ENCODE data around the gene TRIM77. TPM values are rescaled to one million over a fixed set of nuclear protein-coding genes. Genes with fewer than 3 reads are reported as not detected.
"Not testable (repeated sequence)": the region's sequence is repeated elsewhere in the genome, so short reads cannot be mapped to it uniquely, and the experiment has no call there.

The TRIM77 gene
- total RNA-seq: not detected
- long read RNA-seq: 0 reads

DNA sequence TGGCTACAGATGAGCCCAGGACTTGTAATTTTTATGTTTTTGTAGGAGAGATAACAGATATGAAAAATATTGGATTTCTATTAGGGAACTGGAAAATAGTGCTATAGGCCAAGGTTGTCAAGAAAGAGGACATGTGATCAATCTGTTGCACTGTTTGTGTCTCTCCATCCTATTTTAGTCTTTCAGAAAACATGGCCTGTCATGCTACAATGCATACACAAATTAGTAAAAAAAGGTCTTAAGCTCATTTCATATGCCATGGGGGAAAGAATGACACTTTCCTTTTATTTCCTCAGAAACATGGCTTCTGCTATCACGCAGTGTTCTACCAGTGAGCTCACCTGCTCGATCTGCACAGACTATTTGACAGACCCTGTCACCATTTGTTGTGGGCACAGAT is at the start of gene TRIM77:
TRIM77 (plus strand) TSS at position 301 of the 400 bp plus-strand sequence; CDS start at position 301, 0 bp downstream.
- DNase-seq; H3K9me3 ChIP-seq; H3K4me3 ChIP-seq; H3K27me3 ChIP-seq; ATAC-seq; H3K36me3 ChIP-seq; H3K4me1 ChIP-seq; intact Hi-C loops (cut with DNase I); H3K27ac ChIP-seq: not testable (repeated sequence)
- WGBS (ENCODE audit: insufficient coverage, low coverage, low lambda C conversion rate, missing lambda C conversion rate): 68% methylated on average over 2 of the region's 2 CpGs

DNA sequence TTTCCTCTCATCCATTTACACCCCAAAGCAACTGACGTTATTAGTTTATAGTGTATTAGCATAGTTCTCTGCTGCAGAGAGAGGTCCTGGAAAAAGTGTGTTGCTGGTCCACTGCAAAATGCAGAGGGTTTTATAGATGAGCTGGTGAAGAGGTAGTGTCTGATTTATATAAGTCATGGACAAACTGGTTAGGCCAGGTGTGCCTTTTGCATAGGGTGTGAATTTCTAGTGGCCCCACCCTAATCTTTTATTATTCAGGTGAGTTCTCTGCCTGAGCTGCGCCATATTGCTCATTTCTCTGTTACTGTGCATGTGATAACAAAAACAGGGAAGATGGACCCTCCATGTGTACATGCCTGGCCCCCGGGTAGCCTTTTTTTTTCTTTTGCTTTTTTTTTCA is 43.1 kb upstream of the TRIM77 start:
- DNase-seq: no peak
- peaks cover 0 to 20% (median 1%) of the 10 kb centered on the region in 4 donors for H3K4me1 ChIP-seq
- no peak overlapping the region for H3K27ac ChIP-seq
- intact Hi-C loops (cut with DNase I): no loop called here
- TF ChIP-seq CTCF (IDR thresholded peaks at IDR 0.05) (no peak), POLR2A (IDR thresholded peaks at IDR 0.05) (no peak)
- no peak overlapping the region for H3K4me3 ChIP-seq
- WGBS (ENCODE audit: insufficient coverage, low coverage, low lambda C conversion rate, missing lambda C conversion rate): 88% methylated on average over 3 of the region's 3 CpGs
- no peak for ATAC-seq
- no peaks in the 10 kb centered on the region for H3K9me3 ChIP-seq
- H3K27me3 ChIP-seq: no peaks in the 10 kb centered on the region
- H3K36me3 ChIP-seq: no peaks in the 10 kb centered on the region

DNA sequence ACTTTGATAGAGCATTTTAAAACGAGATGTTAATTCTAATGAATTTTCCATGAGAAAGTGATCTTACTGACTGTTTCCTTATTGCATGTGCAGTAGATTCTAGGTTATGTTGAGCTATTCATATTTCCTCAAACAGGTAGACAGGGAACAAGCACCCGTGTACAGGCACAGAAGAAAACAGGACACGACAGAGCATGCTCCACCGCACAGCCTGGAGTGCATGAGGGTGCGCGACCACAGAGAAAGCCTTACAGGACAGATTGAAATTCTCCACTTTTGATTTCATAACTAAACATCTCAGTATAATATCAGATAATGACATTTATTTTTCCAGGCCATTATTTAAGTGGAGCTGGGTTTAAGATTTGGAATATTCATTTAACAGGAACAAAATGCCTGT is 41.9 kb upstream of the TRIM77 start:
- intact Hi-C loops (cut with DNase I); H3K27me3 ChIP-seq; H3K27ac ChIP-seq; DNase-seq; ATAC-seq; H3K4me3 ChIP-seq; H3K9me3 ChIP-seq; H3K36me3 ChIP-seq: not testable (repeated sequence)
- WGBS (ENCODE audit: insufficient coverage, low coverage, low lambda C conversion rate, missing lambda C conversion rate): 83% methylated on average over 6 of the region's 6 CpGs
- peaks cover 0 to 20% (median 1%) of the 10 kb centered on the region in 4 donors for H3K4me1 ChIP-seq

DNA sequence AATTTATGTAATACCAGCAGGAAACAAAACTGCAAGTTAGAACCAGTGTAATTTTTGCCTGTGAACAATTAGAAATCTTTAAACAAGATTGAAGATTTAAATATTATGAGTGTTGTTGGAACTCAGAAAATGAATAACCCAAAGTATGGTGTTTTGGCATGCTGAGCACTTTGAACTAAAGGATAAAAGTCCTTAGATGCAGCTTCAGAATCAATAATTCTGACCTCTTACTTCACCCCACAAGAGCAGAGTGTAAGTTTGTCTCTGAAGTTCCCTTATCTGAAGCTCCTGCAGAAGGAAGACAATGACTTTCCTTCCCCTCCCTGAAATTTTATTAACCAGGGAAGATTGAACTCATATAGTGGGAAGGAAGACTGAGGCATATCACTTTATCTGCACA is 40.5 kb upstream of the TRIM77 start:
- peak overlapping the region in 2 of 3 donors; percentile 36 to 60 for H3K27ac ChIP-seq
- peak; percentile 79 to 91 (median 84) for ATAC-seq
- H3K4me3 ChIP-seq; H3K27me3 ChIP-seq; intact Hi-C loops (cut with DNase I); H3K36me3 ChIP-seq; DNase-seq; H3K9me3 ChIP-seq: not testable (repeated sequence)
- peaks cover 0 to 15% (median 0%) of the 10 kb centered on the region in 4 donors for H3K4me1 ChIP-seq

DNA sequence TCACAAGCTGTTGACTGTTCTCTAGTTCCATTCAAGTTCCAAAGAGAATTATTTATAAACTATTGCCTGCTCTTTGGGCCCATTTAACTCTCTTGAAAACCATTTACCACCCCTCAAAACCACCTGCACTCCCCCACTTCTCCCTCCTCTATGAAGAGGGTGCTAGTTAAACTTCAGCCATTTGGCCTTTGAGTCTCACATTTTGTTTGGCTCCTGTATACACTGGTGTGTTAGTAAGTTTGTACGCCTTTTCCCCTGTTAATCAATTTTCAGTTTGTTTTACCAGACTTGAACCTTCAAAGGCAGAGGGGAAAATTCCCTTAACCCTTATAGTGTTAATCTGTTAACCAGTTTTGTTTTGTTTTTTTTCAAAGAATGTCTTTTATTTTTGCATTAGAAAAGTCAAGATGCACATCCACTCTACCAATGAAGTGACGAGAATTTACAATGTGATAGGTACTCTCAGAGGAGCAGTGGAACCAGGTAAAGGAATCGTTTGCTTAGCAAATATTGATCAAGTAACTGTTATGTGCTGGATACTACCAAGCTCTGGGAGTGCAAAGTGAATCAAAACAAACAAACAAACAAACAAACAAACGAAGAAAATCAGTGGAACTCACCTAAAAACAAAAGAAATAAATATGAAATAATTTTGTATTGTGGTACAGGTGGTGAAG is 40.0 kb upstream of the TRIM77 start:
- H3K27ac ChIP-seq: peak overlapping the region in 1 of 3 donors; percentile 60
- H3K4me1 ChIP-seq; H3K4me3 ChIP-seq; H3K9me3 ChIP-seq; intact Hi-C loops (cut with DNase I); DNase-seq; H3K27me3 ChIP-seq; H3K36me3 ChIP-seq: not testable (repeated sequence)
- 35% methylated on average over 4 of the region's 4 CpGs for WGBS (ENCODE audit: insufficient coverage, low coverage, low lambda C conversion rate, missing lambda C conversion rate)
- ATAC-seq: peak; percentile 31 to 69 (median 50)

DNA sequence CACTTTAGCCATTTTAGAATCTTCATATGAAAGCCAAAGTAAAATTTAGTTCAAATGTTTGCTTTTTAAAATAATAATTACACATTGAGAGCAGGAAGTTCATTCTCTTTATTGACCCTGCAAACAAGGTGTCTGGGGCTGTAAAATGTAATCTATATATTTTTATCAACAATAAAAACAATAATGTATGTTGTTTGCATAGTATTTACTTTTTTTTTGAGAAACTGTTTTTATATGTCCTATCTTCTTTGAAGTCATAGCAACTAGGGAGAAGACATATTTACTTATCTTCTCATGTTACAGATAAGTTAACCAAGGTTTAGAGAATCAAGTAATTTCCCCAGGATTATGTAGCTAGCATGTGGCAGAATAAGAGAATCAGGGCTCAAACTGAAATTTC is 37.6 kb upstream of the TRIM77 start:
- H3K27me3 ChIP-seq; H3K27ac ChIP-seq; H3K36me3 ChIP-seq; H3K4me3 ChIP-seq; ATAC-seq; DNase-seq; H3K4me1 ChIP-seq; intact Hi-C loops (cut with DNase I); H3K9me3 ChIP-seq: not testable (repeated sequence)

DNA sequence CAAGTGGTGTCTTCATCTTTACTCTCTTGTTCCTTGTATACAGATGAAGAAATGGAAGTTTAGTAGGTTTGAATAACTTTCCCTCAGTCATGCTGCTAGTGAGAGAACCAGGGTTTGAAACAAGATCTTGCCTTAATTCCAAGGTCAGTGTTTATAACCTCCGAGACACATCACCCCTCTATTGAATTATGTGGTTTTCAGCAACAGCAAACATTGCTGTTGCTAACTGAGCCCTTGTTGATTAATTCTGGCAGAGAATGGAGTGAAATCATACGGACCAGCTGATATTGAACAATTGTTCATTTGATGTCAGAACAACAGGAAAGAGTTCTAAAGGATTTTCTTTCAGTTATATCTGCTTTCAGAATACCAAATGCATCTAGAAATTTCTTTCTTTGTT is 36.7 kb upstream of the TRIM77 start:
- ATAC-seq; H3K4me1 ChIP-seq; H3K27me3 ChIP-seq; H3K36me3 ChIP-seq; DNase-seq; H3K27ac ChIP-seq; H3K9me3 ChIP-seq; H3K4me3 ChIP-seq; intact Hi-C loops (cut with DNase I): not testable (repeated sequence)
- WGBS (ENCODE audit: insufficient coverage, low coverage, low lambda C conversion rate, missing lambda C conversion rate): 69% methylated on average over 2 of the region's 2 CpGs

- WGBS (ENCODE audit: insufficient coverage, low coverage, low lambda C conversion rate, missing lambda C conversion rate): 65% methylated on average over 2 of the region's 2 CpGs
- peak; percentile 12 to 46 (median 32) for TF ChIP-seq CTCF (IDR thresholded peaks at IDR 0.05)
- H3K9me3 ChIP-seq; intact Hi-C loops (cut with DNase I); H3K27me3 ChIP-seq; H3K4me3 ChIP-seq; H3K36me3 ChIP-seq; H3K4me1 ChIP-seq; DNase-seq; H3K27ac ChIP-seq: not testable (repeated sequence)
- ATAC-seq: peak in 3 of 4 donors; percentile 30 to 53 (median 40)
Measured at GRCh38 chr11:89675383-89675782, 34.7 kb upstream of the TRIM77 start.

DNA sequence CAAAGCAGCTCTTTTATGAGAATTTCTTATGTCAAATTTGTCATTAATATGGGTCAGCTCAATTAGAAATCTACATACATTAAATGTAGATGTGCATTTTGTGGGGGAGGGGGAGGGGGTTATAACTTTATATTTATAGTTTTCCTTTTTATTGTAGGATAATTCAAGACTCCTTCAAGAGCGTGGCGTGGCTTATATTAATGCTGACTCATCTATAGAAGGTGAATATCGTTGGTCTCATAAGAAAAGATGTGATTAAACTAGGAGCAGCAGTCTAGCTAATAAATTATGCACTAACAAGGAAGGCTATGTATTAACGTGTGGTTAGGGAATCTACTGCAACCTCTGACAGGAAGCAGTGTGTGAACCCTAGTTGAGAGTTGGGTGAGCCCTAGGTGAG is 34.2 kb upstream of the TRIM77 start:
- H3K4me1 ChIP-seq; H3K9me3 ChIP-seq; H3K27ac ChIP-seq; H3K4me3 ChIP-seq; intact Hi-C loops (cut with DNase I); H3K36me3 ChIP-seq; DNase-seq; ATAC-seq; H3K27me3 ChIP-seq: not testable (repeated sequence)
- 55% methylated on average over 4 of the region's 4 CpGs for WGBS (ENCODE audit: insufficient coverage, low coverage, low lambda C conversion rate, missing lambda C conversion rate)

- H3K27me3 ChIP-seq; ATAC-seq; H3K4me1 ChIP-seq; H3K4me3 ChIP-seq; H3K36me3 ChIP-seq; H3K9me3 ChIP-seq; DNase-seq; H3K27ac ChIP-seq; intact Hi-C loops (cut with DNase I): not testable (repeated sequence)
- 41% methylated on average over 3 of the region's 4 CpGs for WGBS (ENCODE audit: insufficient coverage, low coverage, low lambda C conversion rate, missing lambda C conversion rate)
Measured at GRCh38 chr11:89707080-89707479, 3.0 kb upstream of the TRIM77 start.

Measured in right lobe of liver (tissue), 6 donors.